Esophagus squamous epithelium (tissue), 5 donors: ENCODE results near the gene CORO1C. TPM values are rescaled to one million over a fixed set of nuclear protein-coding genes. Genes with fewer than 3 reads are reported as not detected.

ENCODE experiments used
- DNase-seq: peaks from one replicate; lab custom pipeline; 2025; lab: John Stamatoyannopoulos, UW
- H3K27ac ChIP-seq, 4 donors: fragments of 200-600 bp; sonication (generic); one replicate each; pipeline ENCODE4 v1.5.1; 2016 to 2019; ENCODE audit warnings: mild to moderate bottlenecking in 1 of 4
- H3K27me3 ChIP-seq, 4 donors: fragments of 200-600 bp; sonication (generic); 1 replicate in 3 of 4; 2 replicates in 1 of 4; pipeline versions ENCODE4 v1.5.1 to v1.6.0; 2017 to 2021; ENCODE audit warnings: antibody characterized with exemption in 1 of 4
- H3K36me3 ChIP-seq, 3 donors: fragments of 200-600 bp; sonication (generic); one replicate each; pipeline ENCODE4 v1.5.1; 2016 to 2019
- H3K4me1 ChIP-seq, 3 donors: fragments of 200-600 bp; sonication (generic); one replicate each; pipeline ENCODE4 v1.5.1; 2017 to 2019
- H3K4me3 ChIP-seq, 4 donors: fragments of 200-600 bp; sonication (generic); 1 replicate in 3 of 4; 2 replicates in 1 of 4; pipeline ENCODE4 v1.5.1; 2016 to 2019; ENCODE audit warnings: mild to moderate bottlenecking in 2 of 4, moderate library complexity in 1 of 4
- H3K9me3 ChIP-seq, 3 donors: fragments of 200-600 bp; sonication (generic); one replicate each; pipeline ENCODE4 v1.5.1; 2016 to 2019
- CTCF ChIP-seq, 6 experiments: fragments of 450-650 bp in 4 of 6; fragments of 200-600 bp in 2 of 6; sonication (generic) in 2 of 6; IDR thresholded peaks; one replicate each; pipeline ENCODE4 v1.5.1; 2016 to 2019; ENCODE audit warnings: antibody characterized with exemption in 6 of 6, mild to moderate bottlenecking in 4 of 6, moderate library complexity in 4 of 6
- POLR2A ChIP-seq, 4 donors: fragments of 450-650 bp; IDR thresholded peaks; one replicate each; pipeline ENCODE4 v1.6.1; 2017; ENCODE audit warnings: antibody characterized with exemption in 4 of 4, mild to moderate bottlenecking in 4 of 4, moderate library complexity in 3 of 4
- WGBS, 2 donors: methylation state at CpG; one replicate each; pipeline ENCODE4 v1.1.5; 2018; 5-methylcytosine and 5-hydroxymethylcytosine counted together
- intact Hi-C: fragments of 100-400 bp; cut with DNase I; formaldehyde crosslinking; loops from one replicate; pipeline ENCODE4 v1.15.0; 2022
- total RNA-seq, 4 donors: library from RNA; depleted of rRNA; stranded (reverse); fragments of >200 nt; gene quantifications; one replicate each; pipeline ENCODE4 v1.1.0, GENCODE V29; 2016
- donor health status: DM: yes; HTN: yes; CAD: no.

CORO1C gene
- total RNA-seq, 4 donors from 2014 or later: 67.2 to 142 (median 114) TPM

- H3K4me1 ChIP-seq: peaks cover 11 to 76% (median 38%) of the 10 kb centered on the region in 3 donors
- H3K4me3 ChIP-seq: no peak overlapping the region
- TF ChIP-seq POLR2A (IDR thresholded peaks at IDR 0.05): no peak
- no peak for TF ChIP-seq CTCF (IDR thresholded peaks at IDR 0.05)
- H3K27ac ChIP-seq: peak overlapping the region; percentile 63 to 93 (median 85)
- no peak for DNase-seq
- peaks cover 0 to 26% (median 0%) of the 10 kb centered on the region in 3 donors for H3K36me3 ChIP-seq
- 63 to 65% methylated on average over 9 to 10 of the region's 10 CpGs for WGBS, 2 donors
- intact Hi-C loops: no loop called here
- H3K9me3 ChIP-seq: no peaks in the 10 kb centered on the region
- no peaks in the 10 kb centered on the region for H3K27me3 ChIP-seq
These were observed 28.6 kb downstream of the CORO1C start for GRCh38 chr12:108702595-108703320.

- H3K4me3 ChIP-seq: peak overlapping the region in 1 of 4 donors; percentile 8
- peaks cover 18 to 84% (median 47%) of the 10 kb centered on the region in 3 donors for H3K4me1 ChIP-seq
- TF ChIP-seq POLR2A (IDR thresholded peaks at IDR 0.05) (no peak), CTCF (IDR thresholded peaks at IDR 0.05) (no peak)
- intact Hi-C loops: no loop called here
- no peak for DNase-seq
- H3K9me3 ChIP-seq: no peaks in the 10 kb centered on the region
- H3K27me3 ChIP-seq: no peaks in the 10 kb centered on the region
- peaks cover 0 to 26% (median 0%) of the 10 kb centered on the region in 3 donors for H3K36me3 ChIP-seq
- H3K27ac ChIP-seq: peak overlapping the region; percentile 63 to 93 (median 85)
- 18% methylated on average over 5 of the region's 5 CpGs for WGBS, 2 donors
These were observed 29.4 kb downstream of the CORO1C start for GRCh38 chr12:108701779-108702441.

- Histone ChIP-seq H3K27ac (peak overlapping the region; percentile 63 to 93 (median 85)), H3K36me3 (peaks cover 0 to 26% (median 0%) of the 10 kb centered on the region in 3 donors), H3K9me3 (no peaks in the 10 kb centered on the region), H3K4me1 (peaks cover 18 to 93% (median 55%) of the 10 kb centered on the region in 3 donors), H3K4me3 (no peak overlapping the region), H3K27me3 (no peaks in the 10 kb centered on the region)
- no peak for DNase-seq
- 39% methylated on average over 12 of the region's 12 CpGs for WGBS, 2 donors
- TF ChIP-seq CTCF (IDR thresholded peaks at IDR 0.05): no peak
- no peak for TF ChIP-seq POLR2A (IDR thresholded peaks at IDR 0.05)
- intact Hi-C loops: no loop called here
These were observed 30.3 kb downstream of the CORO1C start for GRCh38 chr12:108700833-108701541.

DNA sequence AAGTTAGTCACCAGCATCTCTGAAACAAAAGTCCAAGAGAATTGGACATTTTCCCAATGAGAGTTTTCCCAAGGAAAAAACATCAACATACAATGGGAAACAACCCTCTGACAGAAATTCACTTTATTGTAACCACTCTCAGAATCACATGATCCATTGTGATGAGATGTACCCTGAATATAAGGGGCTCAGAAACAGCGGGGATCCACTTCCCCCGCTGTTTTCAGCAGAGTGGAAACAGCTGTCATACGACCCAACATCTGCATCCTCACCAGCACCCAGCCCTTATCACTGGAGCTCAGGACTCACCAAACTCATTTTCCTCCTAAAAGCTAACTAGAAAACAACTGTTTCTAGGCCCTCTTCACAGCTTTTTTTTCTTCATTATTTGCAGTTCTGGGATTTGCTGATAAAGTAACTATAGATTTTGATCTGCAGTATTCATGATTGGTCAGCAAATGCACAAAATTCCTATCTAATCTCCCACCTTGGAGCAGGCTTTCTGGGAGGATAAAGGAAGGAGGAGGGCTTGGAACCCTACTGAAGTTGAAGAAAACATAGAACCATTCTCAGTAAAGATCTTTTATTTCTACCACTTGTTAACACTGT is 31.3 kb downstream of the CORO1C start:
- no peaks in the 10 kb centered on the region for H3K27me3 ChIP-seq
- peaks cover 0 to 28% (median 0%) of the 10 kb centered on the region in 3 donors for H3K36me3 ChIP-seq
- H3K9me3 ChIP-seq: no peaks in the 10 kb centered on the region
- peaks cover 18 to 100% (median 64%) of the 10 kb centered on the region in 3 donors for H3K4me1 ChIP-seq
- peak overlapping the region in 3 of 4 donors; percentile 60 to 93 (median 90) for H3K27ac ChIP-seq
- no peak for DNase-seq
- intact Hi-C loops: loop anchor here (5.0 kb wide), 1 partner anchor 32 kb away; the partner anchor contains the start of gene CORO1C
- no peak overlapping the region for H3K4me3 ChIP-seq
- no peak for TF ChIP-seq POLR2A (IDR thresholded peaks at IDR 0.05)
- TF ChIP-seq CTCF (IDR thresholded peaks at IDR 0.05): no peak
- 57 to 72% methylated on average over 3 of the region's 3 CpGs for WGBS, 2 donors
